ENCODE results near the gene TMEM9. TPM values are rescaled to one million over a fixed set of nuclear protein-coding genes. Genes with fewer than 3 reads are reported as not detected.
A peak's percentile ranks its signal among the peaks of the same experiment; 100 is the strongest.

TMEM9 gene
- total RNA-seq, 2 donors from 2014 or later = 15.6 to 21.5 TPM

DNA sequence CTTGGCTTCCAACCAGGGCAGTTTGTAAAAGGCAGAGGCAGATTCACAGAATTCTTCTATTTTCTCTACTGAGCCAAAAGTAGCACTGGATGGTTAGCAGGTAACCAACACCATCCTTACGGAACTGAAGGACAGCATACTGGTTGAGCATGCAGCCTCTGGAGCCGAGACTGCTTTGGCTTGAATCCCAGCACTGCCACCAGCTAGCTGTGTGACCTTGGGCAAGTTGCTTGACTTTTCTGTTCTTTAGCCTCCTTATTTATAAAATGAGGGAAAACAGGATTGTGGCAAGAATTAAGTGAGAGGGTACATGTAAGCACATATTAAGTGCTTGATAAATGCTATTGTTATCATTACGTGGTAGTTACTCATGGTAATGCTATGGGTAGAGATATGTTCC is 61.5 kb downstream of the TMEM9 start:
- Mint-ChIP-seq H3K4me3 (no peak overlapping the region), H3K27me3 (peaks cover 13 to 15% of the 10 kb centered on the region in 2 donors), H3K36me3 (no peaks in the 10 kb centered on the region), H3K27ac (no peak overlapping the region), H3K9me3 (no peaks in the 10 kb centered on the region), H3K4me1 (ENCODE audit: low read depth in 2 of 2) (no peaks in the 10 kb centered on the region)
- ATAC-seq = no peak
- DNase-seq (ENCODE audit: low spot score) = no peak

DNA sequence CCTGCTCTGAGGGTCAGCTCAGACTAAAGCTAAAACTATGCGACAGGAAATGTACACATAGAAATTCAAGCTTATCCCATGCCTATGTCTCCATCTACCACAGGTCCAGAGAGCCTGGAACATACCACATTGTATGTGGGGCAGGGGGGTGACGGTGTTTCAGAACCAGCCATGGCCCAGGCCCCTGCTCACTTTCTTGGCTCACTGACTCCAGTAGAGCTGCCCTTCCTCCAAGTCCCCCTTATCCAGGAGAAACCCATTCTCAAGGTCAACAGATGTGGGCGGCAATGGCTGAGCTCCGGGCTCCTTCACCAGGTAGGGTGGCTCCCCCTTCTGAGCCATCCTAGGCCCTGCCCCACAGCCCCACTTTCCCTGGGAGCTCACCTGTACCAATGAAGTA is 63.0 kb downstream of the TMEM9 start:
- DNase-seq (ENCODE audit: low spot score) (no peak), ATAC-seq (peak in 1 of 2 donors; percentile 25)
- H3K36me3 Mint-ChIP-seq = no peaks in the 10 kb centered on the region
- no peak overlapping the region for H3K4me3 Mint-ChIP-seq
- H3K27me3 Mint-ChIP-seq = peaks cover 9 to 16% of the 10 kb centered on the region in 2 donors
- no peaks in the 10 kb centered on the region for H3K9me3 Mint-ChIP-seq
- no peak overlapping the region for H3K27ac Mint-ChIP-seq
- H3K4me1 Mint-ChIP-seq (ENCODE audit: low read depth in 2 of 2) = no peaks in the 10 kb centered on the region

DNA sequence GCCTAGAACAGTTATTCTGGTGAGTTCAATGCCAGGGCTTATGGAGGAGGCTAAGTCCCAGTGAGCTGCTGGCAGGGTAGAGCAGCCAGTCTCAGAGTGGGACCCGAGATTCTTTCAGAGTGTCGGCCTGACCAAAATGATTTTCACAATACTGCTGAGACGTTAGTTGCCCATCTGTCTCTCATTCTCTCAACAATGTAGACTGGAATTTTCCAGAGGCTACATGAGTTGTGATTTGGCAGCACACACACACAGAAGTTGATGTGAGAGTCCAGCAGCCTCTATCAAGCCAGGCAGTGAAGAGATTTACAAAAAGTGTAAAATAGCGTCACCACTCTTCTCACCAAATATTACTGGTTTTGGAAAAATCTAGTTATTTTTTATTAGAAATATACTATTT is 63.7 kb downstream of the TMEM9 start:
- DNase-seq (ENCODE audit: low spot score) = no peak
- ATAC-seq = no peak
- H3K4me3 Mint-ChIP-seq = no peak overlapping the region
- H3K4me1 Mint-ChIP-seq (ENCODE audit: low read depth in 2 of 2) = peaks cover 0 to 3% of the 10 kb centered on the region in 2 donors
- no peaks in the 10 kb centered on the region for H3K9me3 Mint-ChIP-seq
- no peaks in the 10 kb centered on the region for H3K36me3 Mint-ChIP-seq
- H3K27me3 Mint-ChIP-seq = peaks cover 9 to 16% of the 10 kb centered on the region in 2 donors
- H3K27ac Mint-ChIP-seq = no peak overlapping the region

DNA sequence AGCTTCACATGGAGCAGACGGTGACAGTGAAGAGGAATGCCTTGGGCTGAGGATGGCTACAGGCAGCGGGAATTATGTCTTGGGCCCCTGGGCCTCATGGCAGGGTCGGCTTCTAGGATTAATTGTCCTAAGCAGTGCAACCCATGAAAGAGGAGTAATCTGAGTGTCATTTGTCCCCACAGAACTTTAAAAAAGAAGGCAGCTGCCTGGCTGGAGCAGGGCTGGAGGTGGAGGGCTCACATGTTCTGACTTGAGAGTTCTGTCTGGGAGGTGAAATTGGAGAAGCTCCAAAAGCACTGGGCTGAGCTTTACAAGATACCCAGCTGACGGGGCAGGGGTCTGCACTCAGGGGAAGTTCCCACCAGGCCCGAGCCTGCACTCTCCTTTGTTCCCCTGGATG is 64.7 kb downstream of the TMEM9 start:
- Mint-ChIP-seq H3K9me3 (no peaks in the 10 kb centered on the region), H3K27me3 (peaks cover 9 to 16% of the 10 kb centered on the region in 2 donors), H3K4me1 (ENCODE audit: low read depth in 2 of 2) (peaks cover 0 to 3% of the 10 kb centered on the region in 2 donors), H3K36me3 (no peaks in the 10 kb centered on the region), H3K4me3 (no peak overlapping the region), H3K27ac (no peak overlapping the region)
- no peak for ATAC-seq
- no peak for DNase-seq (ENCODE audit: low spot score)

DNA sequence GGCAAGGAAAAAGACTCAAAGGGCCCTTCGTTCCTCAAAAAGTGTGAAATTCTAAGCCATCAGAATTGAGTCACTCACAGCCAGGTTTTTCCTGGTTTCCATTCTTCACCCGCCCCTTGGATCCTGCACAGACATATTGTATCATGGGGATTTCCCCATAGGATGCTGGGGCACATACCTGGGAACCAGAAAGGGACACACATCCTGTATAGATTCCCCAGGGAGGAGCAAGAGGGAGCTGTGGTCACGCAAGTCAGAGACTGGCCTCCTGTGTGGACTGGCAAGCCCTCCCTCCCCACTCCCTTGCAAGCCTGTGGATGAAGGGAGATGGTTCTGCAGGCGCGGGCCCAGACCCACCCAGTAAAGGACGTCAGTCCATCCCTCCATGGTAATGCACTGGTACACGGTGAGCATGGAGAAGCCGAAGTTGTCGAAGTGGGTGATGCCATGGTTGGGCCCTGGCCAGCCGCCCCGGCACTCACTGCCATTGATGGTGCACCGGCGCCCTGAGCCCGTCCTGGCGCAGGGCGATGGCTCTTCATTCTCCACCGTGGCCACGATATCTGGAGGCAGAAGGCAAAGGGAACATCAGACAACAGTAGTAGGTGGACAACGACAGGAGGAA is 65.3 kb downstream of the TMEM9 start:
- Mint-ChIP-seq H3K4me1 (ENCODE audit: low read depth in 2 of 2) (peaks cover 0 to 3% of the 10 kb centered on the region in 2 donors), H3K27ac (no peak overlapping the region), H3K9me3 (no peaks in the 10 kb centered on the region), H3K4me3 (no peak overlapping the region), H3K27me3 (peaks cover 11 to 16% of the 10 kb centered on the region in 2 donors), H3K36me3 (no peaks in the 10 kb centered on the region)
- DNase-seq (ENCODE audit: low spot score) (no peak), ATAC-seq (no peak)

DNA sequence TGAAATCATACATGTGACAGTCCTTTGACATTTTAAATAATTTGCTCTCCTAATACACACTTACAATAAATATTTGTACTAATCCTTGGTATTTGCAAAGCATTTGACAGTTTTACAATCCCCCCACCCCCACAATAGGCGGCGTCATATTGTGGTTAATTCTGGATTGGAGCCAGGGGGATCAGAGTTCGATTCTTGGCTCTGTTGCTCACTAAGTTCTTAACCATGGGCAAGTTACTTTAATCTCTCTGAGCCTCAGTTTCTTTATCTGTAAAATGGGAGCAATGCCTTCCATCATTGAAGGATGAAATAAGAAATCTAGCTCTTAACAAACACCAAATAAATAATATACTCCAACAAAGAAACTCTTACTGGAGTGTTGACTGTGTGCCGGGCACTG is 65.9 kb downstream of the TMEM9 start:
- H3K9me3 Mint-ChIP-seq = no peaks in the 10 kb centered on the region
- peaks cover 11 to 16% of the 10 kb centered on the region in 2 donors for H3K27me3 Mint-ChIP-seq
- H3K36me3 Mint-ChIP-seq = no peaks in the 10 kb centered on the region
- H3K27ac Mint-ChIP-seq = no peak overlapping the region
- peaks cover 0 to 3% of the 10 kb centered on the region in 2 donors for H3K4me1 Mint-ChIP-seq (ENCODE audit: low read depth in 2 of 2)
- H3K4me3 Mint-ChIP-seq = no peak overlapping the region
- DNase-seq (ENCODE audit: low spot score) = no peak
- no peak for ATAC-seq

DNA sequence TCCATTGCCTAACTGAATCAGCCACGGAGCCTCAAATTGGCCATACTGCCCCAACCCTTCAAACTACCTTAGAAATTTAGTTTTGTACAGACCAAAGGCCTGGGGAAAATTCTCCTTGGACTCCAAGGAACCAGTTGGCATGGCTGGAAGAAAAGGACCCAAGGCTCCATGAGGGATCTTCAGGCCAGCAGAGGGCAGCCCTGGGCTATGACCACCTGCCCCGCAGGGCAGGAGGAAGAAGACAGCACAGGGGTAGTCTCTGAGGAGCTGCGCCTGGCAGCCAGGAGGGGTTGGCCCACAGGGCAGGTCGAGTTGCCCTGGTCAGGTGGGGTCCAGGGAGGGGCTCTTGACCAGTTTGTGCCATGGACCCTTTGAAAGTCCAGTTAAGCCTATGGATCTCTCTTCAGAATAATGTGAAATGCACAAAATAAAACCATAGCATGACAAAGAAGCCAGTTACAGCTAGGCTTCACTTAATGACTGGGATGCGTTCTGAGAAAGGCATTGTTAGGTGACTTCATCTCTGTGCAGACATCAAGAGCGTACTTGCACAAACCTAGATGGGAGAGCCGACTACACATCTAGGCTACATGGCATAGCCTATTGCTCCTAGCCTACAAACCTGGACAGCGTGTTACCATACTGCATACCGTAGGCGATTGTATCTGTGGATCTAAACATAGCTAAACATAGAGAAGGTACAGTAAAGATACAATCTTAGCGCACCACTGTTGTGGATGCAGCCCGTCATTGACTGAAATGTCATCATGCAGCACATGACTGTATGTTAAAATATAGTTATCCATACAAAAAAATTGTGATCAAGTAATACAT is 68.2 kb downstream of the TMEM9 start:
- H3K27ac Mint-ChIP-seq = no peak overlapping the region
- peak; percentile 50 to 55 for ATAC-seq
- no peak for DNase-seq (ENCODE audit: low spot score)
- no peaks in the 10 kb centered on the region for H3K9me3 Mint-ChIP-seq
- H3K4me3 Mint-ChIP-seq = no peak overlapping the region
- no peaks in the 10 kb centered on the region for H3K36me3 Mint-ChIP-seq
- peaks cover 9 to 13% of the 10 kb centered on the region in 2 donors for H3K27me3 Mint-ChIP-seq
- H3K4me1 Mint-ChIP-seq (ENCODE audit: low read depth in 2 of 2) = peaks cover 0 to 3% of the 10 kb centered on the region in 2 donors

Other genes with a start within 250 kb of the TMEM9 start
- gene KIF21B, start 130.8 kb downstream of the TMEM9 start, total RNA-seq = 10 to 100 TPM; 71.1 to 93.3 TPM
- not detected for gene CACNA1S, start 42.0 kb downstream of the TMEM9 start, total RNA-seq
- not detected for gene ASCL5, start 27.3 kb downstream of the TMEM9 start, total RNA-seq
- gene IGFN1, start 36.4 kb upstream of the TMEM9 start, total RNA-seq = not detected
- not detected for gene PKP1, start 129.0 kb upstream of the TMEM9 start, total RNA-seq
- gene TNNT2, start 223.2 kb upstream of the TMEM9 start, total RNA-seq = not detected
- gene LAD1, start 244.8 kb upstream of the TMEM9 start, total RNA-seq = not detected

All from natural killer cell treated with Interleukin-12 subunit alpha and Interleukin-12 subunit beta and Interleukin-15 and Interleukin-18, amount 100 ng/mL, for 72 hours (primary cell).